ENCODE measurements around the gene TAC3. TPM values are rescaled to one million over a fixed set of nuclear protein-coding genes. Genes with fewer than 3 reads are reported as not detected.

Gene TAC3
- total RNA-seq, 1 donor from 2014 or later = 0.31 TPM

DNA sequence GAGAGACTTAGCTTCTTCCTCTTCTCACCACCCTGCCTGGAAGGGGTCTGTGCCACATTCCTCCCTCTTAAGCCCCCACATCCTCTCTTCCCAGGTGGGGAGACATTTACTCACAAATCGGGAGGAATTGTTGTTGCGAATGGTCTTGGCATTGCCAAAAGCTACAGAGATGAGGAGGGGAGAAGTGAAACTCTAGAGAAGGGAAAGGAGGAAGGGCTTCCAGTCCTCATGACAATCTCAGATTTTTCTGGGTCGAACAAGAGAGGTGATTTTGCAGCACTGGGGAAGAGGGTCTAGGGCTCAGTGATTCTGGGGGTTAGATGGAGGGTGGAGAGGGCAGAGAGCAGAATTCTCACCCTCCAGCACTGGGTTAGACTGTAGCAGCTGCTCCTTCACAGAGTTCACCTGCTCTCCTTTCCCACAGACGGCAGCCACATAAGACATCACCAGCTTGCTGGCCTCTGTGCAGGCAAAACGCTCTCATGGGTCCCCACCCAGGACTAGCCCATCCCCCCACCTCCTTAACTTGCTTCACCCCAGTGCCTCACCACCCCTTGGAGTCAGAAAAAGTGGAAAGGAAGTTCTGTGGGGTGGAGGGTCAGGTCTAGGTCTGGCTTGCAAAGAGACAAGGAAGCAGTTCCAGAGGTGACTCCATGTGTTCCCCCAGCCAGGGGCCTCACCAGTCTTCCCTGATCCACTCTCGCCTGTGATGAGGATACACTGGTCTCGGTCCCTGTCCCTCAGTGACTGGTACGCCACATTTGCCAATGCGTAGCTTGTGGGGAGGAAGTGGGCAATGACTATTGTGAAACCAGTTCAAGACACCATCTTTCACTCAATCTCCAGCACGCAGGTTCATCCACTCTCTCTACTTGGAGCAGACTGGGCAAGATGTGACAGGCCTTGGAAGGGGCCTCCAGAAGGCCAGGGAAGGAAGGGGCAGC lies 30.9 kb upstream of the TAC3 start:
- no peak for DNase-seq (ENCODE audit: low spot score in 2 of 2, unreplicated experiment in 2 of 2)
- TF ChIP-seq, protein P1, sequence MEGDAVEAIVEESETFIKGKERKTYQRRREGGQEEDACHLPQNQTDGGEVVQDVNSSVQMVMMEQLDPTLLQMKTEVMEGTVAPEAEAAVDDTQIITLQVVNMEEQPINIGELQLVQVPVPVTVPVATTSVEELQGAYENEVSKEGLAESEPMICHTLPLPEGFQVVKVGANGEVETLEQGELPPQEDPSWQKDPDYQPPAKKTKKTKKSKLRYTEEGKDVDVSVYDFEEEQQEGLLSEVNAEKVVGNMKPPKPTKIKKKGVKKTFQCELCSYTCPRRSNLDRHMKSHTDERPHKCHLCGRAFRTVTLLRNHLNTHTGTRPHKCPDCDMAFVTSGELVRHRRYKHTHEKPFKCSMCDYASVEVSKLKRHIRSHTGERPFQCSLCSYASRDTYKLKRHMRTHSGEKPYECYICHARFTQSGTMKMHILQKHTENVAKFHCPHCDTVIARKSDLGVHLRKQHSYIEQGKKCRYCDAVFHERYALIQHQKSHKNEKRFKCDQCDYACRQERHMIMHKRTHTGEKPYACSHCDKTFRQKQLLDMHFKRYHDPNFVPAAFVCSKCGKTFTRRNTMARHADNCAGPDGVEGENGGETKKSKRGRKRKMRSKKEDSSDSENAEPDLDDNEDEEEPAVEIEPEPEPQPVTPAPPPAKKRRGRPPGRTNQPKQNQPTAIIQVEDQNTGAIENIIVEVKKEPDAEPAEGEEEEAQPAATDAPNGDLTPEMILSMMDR (IDR thresholded peaks at IDR 0.05; ENCODE audit: unreplicated experiment) = no peak
- H3K27ac Mint-ChIP-seq = no peak overlapping the region
- no peaks in the 10 kb centered on the region for H3K4me1 Mint-ChIP-seq
- no peaks in the 10 kb centered on the region for H3K9me3 Mint-ChIP-seq
- peaks cover 69% of the 10 kb centered on the region for H3K27me3 Mint-ChIP-seq (ENCODE audit: low read depth)
- no peaks in the 10 kb centered on the region for H3K36me3 Mint-ChIP-seq
- H3K4me3 Mint-ChIP-seq = no peak overlapping the region

DNA sequence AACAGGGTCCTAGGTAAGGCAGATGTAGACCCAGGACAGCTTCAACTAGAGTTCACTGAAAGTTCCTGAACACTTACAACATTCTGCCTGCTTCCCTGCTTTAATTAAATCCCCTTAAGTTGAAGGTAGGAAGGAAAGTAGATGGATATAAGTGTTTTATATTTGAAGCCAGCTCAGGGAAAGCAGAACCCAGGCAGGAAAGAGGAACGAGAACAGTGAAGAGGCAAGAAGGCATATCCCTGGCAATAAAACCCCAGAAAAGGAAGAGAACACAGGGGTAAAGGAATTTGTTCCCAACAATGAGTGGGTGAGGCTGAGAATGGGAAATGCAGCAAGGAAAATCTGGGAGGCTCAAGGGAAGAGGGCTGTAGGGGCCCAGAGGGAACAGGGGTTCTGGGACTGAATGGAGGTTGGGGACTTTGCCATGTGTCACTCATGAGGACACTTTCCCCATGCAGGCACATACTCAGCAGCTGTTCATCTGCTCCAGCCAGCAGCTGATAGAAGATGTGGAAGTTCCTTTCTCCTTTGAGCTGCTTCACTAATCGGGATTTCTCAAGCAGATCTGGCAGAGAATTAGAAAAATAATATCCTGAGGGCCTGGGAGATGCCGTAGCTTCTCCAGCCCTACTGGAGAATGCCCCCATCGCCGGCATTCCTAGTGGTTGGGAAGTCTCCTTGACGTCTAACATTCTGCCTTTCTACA lies 29.9 kb upstream of the TAC3 start:
- DNase-seq (ENCODE audit: low spot score in 2 of 2, unreplicated experiment in 2 of 2) = no peak

DNA sequence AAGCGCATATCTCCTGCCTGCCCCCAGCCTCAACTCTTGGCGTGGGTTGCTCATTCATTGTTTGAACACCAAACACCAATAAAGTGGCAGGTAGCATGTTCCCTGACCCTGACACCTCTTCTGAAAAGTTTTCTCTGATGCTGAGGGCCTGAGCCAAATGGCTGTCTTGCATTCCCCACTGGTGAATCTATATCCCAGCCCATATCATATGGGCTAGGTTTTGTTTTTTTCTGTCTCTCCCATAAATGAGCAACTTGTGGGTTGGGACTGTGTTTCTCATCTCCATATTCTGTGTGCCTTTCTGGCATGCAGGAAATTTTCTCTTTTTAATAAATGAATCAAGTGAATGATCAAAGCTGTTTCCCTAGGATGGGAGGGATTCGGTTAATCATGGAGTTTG lies 28.6 kb upstream of the TAC3 start:
- TF ChIP-seq, protein P1 (IDR thresholded peaks at IDR 0.05; ENCODE audit: unreplicated experiment) = no peak
- no peak for DNase-seq (ENCODE audit: low spot score in 2 of 2, unreplicated experiment in 2 of 2)
- no peaks in the 10 kb centered on the region for H3K36me3 Mint-ChIP-seq
- H3K4me1 Mint-ChIP-seq = no peaks in the 10 kb centered on the region
- H3K27ac Mint-ChIP-seq = no peak overlapping the region
- H3K4me3 Mint-ChIP-seq = no peak overlapping the region
- H3K27me3 Mint-ChIP-seq (ENCODE audit: low read depth) = peaks cover 68% of the 10 kb centered on the region
- H3K9me3 Mint-ChIP-seq = no peaks in the 10 kb centered on the region

More for the DNA sequence above, 29.9 kb upstream of the TAC3 start:
- Mint-ChIP-seq H3K36me3 (no peaks in the 10 kb centered on the region), H3K4me3 (no peak overlapping the region), H3K9me3 (no peaks in the 10 kb centered on the region), H3K4me1 (no peaks in the 10 kb centered on the region), H3K27ac (no peak overlapping the region), H3K27me3 (ENCODE audit: low read depth) (peaks cover 70% of the 10 kb centered on the region)
- TF ChIP-seq, protein P1 (IDR thresholded peaks at IDR 0.05; ENCODE audit: unreplicated experiment) = no peak

DNA sequence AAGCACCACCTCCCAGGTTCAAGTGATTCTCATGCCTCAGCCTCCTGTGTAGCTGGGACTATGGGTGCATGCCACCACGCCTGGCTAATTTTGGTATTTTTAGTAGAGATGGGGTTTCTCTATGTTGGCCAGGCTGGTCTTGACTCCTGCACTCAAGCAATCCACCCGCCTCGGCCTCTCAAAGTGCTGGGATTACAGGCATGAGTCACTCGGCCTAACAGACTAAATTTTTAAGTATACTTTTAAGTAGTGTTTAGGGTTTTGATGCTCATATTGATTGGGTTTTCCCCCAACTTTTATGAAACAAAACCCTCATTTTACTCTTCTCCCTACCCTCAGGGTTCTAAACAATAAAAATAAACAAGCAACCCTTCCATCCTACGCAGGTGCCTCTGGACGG lies 28.1 kb upstream of the TAC3 start:
- no peaks in the 10 kb centered on the region for H3K36me3 Mint-ChIP-seq
- H3K4me1 Mint-ChIP-seq = no peaks in the 10 kb centered on the region
- H3K9me3 Mint-ChIP-seq = no peaks in the 10 kb centered on the region
- H3K4me3 Mint-ChIP-seq = no peak overlapping the region
- H3K27ac Mint-ChIP-seq = no peak overlapping the region
- TF ChIP-seq, protein P1 (IDR thresholded peaks at IDR 0.05; ENCODE audit: unreplicated experiment) = no peak
- no peak for DNase-seq (ENCODE audit: low spot score in 2 of 2, unreplicated experiment in 2 of 2)
- peaks cover 63% of the 10 kb centered on the region for H3K27me3 Mint-ChIP-seq (ENCODE audit: low read depth)

DNA sequence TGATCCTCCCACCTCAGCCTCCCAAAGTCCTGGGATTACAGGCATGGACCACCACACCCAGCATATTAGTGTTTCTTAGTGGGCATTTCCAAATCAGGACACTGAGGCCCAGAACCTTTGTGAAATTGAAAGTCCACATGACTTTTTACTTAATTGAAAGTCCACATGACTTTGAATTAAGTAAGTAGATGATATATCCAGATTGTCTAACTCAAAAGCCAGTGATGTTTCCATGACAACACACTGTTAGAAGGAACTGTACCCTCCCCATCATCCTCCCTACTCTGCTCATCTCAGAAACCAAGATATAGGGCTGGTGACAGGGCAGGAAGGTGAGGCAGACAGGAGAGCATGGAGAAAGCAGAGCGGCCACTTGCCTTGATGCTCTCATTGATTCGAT lies 26.4 kb upstream of the TAC3 start:
- no peak for DNase-seq (ENCODE audit: low spot score in 2 of 2, unreplicated experiment in 2 of 2)
- TF ChIP-seq, protein P1 (IDR thresholded peaks at IDR 0.05; ENCODE audit: unreplicated experiment) = no peak
- Mint-ChIP-seq H3K27ac (no peak overlapping the region), H3K4me1 (no peaks in the 10 kb centered on the region), H3K4me3 (no peak overlapping the region), H3K36me3 (no peaks in the 10 kb centered on the region), H3K27me3 (ENCODE audit: low read depth) (peaks cover 51% of the 10 kb centered on the region), H3K9me3 (no peaks in the 10 kb centered on the region)

Data from mesothelial cell of epicardium (in vitro differentiated cells).